Ovary (tissue), 3 donors: ENCODE data around the gene ANTXR1.

Experiments used
- CTCF ChIP-seq, 3 donors: fragments of 450-650 bp in 2 of 3; fragments of 200-600 bp in 1 of 3; IDR thresholded peaks; one replicate each; pipeline versions ENCODE4 v1.5.1 to v1.8.0; 2016 to 2022; ENCODE audit warnings: antibody characterized with exemption in 3 of 3, mild to moderate bottlenecking in 1 of 3
- EP300 ChIP-seq: sonication (generic); formaldehyde crosslinking; IDR thresholded peaks from one replicate; pipeline ENCODE4 v1.6.1; 2017; ENCODE audit warnings: antibody characterized with exemption
- POLR2A ChIP-seq: fragments of 450-650 bp; IDR thresholded peaks from one replicate; pipeline ENCODE4 v1.6.1; 2017; ENCODE audit warnings: antibody characterized with exemption, mild to moderate bottlenecking, moderate library complexity
- donor health status: DM: no; HTN: no; CAD: no.

DNA sequence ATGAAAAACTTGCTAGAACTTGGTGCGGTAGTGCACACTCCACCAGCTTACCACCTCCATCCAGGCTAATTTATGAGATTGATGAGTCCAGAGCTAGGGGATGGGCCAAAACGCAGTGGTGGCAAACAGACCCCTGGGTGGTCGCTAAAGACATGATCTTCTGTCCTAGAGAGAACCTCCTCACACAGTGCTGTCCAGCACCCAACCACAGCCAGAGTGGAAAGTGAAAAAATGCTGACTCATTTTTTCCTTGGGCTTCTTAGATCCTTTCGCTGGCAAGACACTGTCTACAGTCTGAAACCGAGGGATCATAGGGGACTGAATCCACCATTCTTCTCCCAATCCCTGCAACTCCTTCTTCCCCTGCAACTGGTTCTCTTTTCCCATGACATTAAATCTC is 4.1 kb downstream of the ANTXR1 start:
- TF ChIP-seq CTCF (IDR thresholded peaks at IDR 0.05), result no peak
- no peak for TF ChIP-seq POLR2A
- no peak for TF ChIP-seq EP300
